Measurements from ENCODE around the gene CLEC4D.

CLEC4D gene

DNA sequence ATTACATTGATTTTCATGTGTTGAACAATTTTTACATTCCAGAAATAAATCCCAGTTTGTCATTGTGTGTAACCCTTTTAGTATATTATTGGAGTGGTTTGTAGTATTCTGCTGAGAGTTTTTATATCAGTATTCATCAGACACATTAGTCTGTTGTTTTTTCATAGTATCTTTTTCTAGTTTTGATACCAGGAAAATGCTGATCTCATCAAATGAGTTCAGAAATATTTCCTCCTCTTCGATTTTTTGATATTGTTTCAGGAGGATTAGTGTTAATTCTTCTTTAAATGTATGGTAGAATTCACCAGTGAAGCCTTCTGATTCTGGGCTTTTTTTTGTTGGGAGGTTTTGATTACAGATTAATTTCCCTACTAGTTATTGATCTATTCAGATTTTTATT lies 42.2 kb upstream of the CLEC4D start:
- Histone ChIP-seq H3K36me3 (ENCODE audit: control insufficient read depth in 2 of 2, insufficient read depth in 1 of 2, low read length in 2 of 2) (no peaks in the 10 kb centered on the region), H3K9me3 (ENCODE audit: control insufficient read depth, insufficient read depth, low read depth, low read length) (no peaks in the 10 kb centered on the region), H3K4me3 (ENCODE audit: low read depth, low read length) (no peak overlapping the region), H3K4me1 (ENCODE audit: control insufficient read depth, insufficient read depth, low read length) (no peaks in the 10 kb centered on the region), H3K27ac (ENCODE audit: extremely low read depth, low read depth, low read length) (no peak overlapping the region)
- no peak for TF ChIP-seq ZBTB26 (tag by site-specific recombination; optimal IDR thresholded peaks at IDR 0.05)
- TF ChIP-seq ZNF621 (tag by site-specific recombination; IDR thresholded peaks at IDR 0.05), result no peak
- no peak for TF ChIP-seq ZNF561 (tag by site-specific recombination; IDR thresholded peaks at IDR 0.05; ENCODE audit: borderline replicate concordance)
- no peak for TF ChIP-seq ZFP41 (tag by site-specific recombination; IDR thresholded peaks at IDR 0.05; ENCODE audit: borderline replicate concordance)
- TF ChIP-seq ZNF37A (tag by site-specific recombination; IDR thresholded peaks at IDR 0.05), result no peak
- TF ChIP-seq ZBTB8A (tag by site-specific recombination; IDR thresholded peaks at IDR 0.05), result no peak
- no peak for TF ChIP-seq ZNF202 (tag by site-specific recombination; IDR thresholded peaks at IDR 0.05; ENCODE audit: borderline replicate concordance)
- no peak for TF ChIP-seq HOXD13 (CRISPR knock-in tag; IDR thresholded peaks at IDR 0.05; ENCODE audit: borderline replicate concordance)
- TF ChIP-seq ZNF747 (tag by site-specific recombination; IDR thresholded peaks at IDR 0.05), result no peak
- POLR2A ChIA-PET, result no interaction called here
- CTCF ChIA-PET, result no interaction called here

GRCh38 chr12:8475508-8476203 lies 37.6 kb upstream of the CLEC4D start:
- no peaks in the 10 kb centered on the region for H3K9me3 ChIP-seq (ENCODE audit: control insufficient read depth, insufficient read depth, low read depth, low read length)
- TF ChIP-seq ZNF561 (tag by site-specific recombination; IDR thresholded peaks at IDR 0.05; ENCODE audit: borderline replicate concordance) (no peak), ZNF76 (tag by site-specific recombination; IDR thresholded peaks at IDR 0.05; ENCODE audit: borderline replicate concordance, low read depth) (no peak), KLF7 (tag by site-specific recombination; IDR thresholded peaks at IDR 0.05; ENCODE audit: borderline replicate concordance) (no peak), ZNF112 (tag by site-specific recombination; IDR thresholded peaks at IDR 0.05) (no peak), ZNF140 (tag by site-specific recombination; IDR thresholded peaks at IDR 0.05) (no peak), EGR2 (tag by site-specific recombination; IDR thresholded peaks at IDR 0.05; ENCODE audit: low read depth) (no peak), ZNF501 (tag by site-specific recombination; IDR thresholded peaks at IDR 0.05) (no peak), ZNF133 (tag by site-specific recombination; IDR thresholded peaks at IDR 0.05) (no peak), ZNF548 (tag by site-specific recombination; IDR thresholded peaks at IDR 0.05) (no peak)
- no peaks in the 10 kb centered on the region for H3K36me3 ChIP-seq (ENCODE audit: control insufficient read depth in 2 of 2, insufficient read depth in 1 of 2, low read length in 2 of 2)
- no peak overlapping the region for H3K27ac ChIP-seq (ENCODE audit: extremely low read depth, low read depth, low read length)
- no peak overlapping the region for H3K4me3 ChIP-seq (ENCODE audit: low read depth, low read length)
- H3K4me1 ChIP-seq (ENCODE audit: control insufficient read depth, insufficient read depth, low read length), result no peaks in the 10 kb centered on the region
- ChIA-PET POLR2A (no interaction called here), CTCF (no interaction called here)

GRCh38 chr12:8482571-8483061 lies 30.7 kb upstream of the CLEC4D start:
- no peaks in the 10 kb centered on the region for H3K4me1 ChIP-seq (ENCODE audit: control insufficient read depth, insufficient read depth, low read length)
- CTCF ChIA-PET, result no interaction called here

More at GRCh38 chr12:8482571-8483061, 30.7 kb upstream of the CLEC4D start:
- Histone ChIP-seq H3K4me3 (ENCODE audit: low read depth, low read length) (no peak overlapping the region), H3K36me3 (ENCODE audit: control insufficient read depth in 2 of 2, insufficient read depth in 1 of 2, low read length in 2 of 2) (no peaks in the 10 kb centered on the region), H3K27ac (ENCODE audit: extremely low read depth, low read depth, low read length) (no peak overlapping the region), H3K9me3 (ENCODE audit: control insufficient read depth, insufficient read depth, low read depth, low read length) (no peaks in the 10 kb centered on the region)
- TF ChIP-seq ZNF585B (tag by site-specific recombination; IDR thresholded peaks at IDR 0.05) (no peak), HIC1 (tag by site-specific recombination; IDR thresholded peaks at IDR 0.05) (no peak), ZNF629 (tag by site-specific recombination; IDR thresholded peaks at IDR 0.05) (no peak), ZNF510 (tag by site-specific recombination; IDR thresholded peaks at IDR 0.05; ENCODE audit: insufficient replicate concordance) (no peak), ZNF114 (tag by site-specific recombination; IDR thresholded peaks at IDR 0.05) (no peak), ZSCAN16 (tag by site-specific recombination; IDR thresholded peaks at IDR 0.05) (no peak)
- POLR2A ChIA-PET, result no interaction called here

All from HEK293 (cell line).